IgD-negative memory B cell (primary cell): ENCODE results near the gene COL5A1. TPM values are rescaled to one million over a fixed set of nuclear protein-coding genes. Genes with fewer than 3 reads are reported as not detected.

Experiments
- H3K27ac Mint-ChIP-seq, 3 donors: one replicate each; pipeline ENCODE4 v1.8.0; 2020 to 2022; ENCODE audit warnings: mild to moderate bottlenecking in 3 of 3, mixed read lengths in 3 of 3, moderate library complexity in 1 of 3
- H3K27me3 Mint-ChIP-seq: one replicate; pipeline ENCODE4 v1.8.0; 2021; ENCODE audit warnings: mixed read lengths
- H3K36me3 Mint-ChIP-seq: one replicate; pipeline ENCODE4 v1.8.0; 2020; ENCODE audit warnings: mild to moderate bottlenecking, mixed read lengths
- H3K4me1 Mint-ChIP-seq, 3 donors: one replicate each; pipeline ENCODE4 v1.8.0; 2020 to 2022; ENCODE audit warnings: mixed read lengths in 3 of 3, mild to moderate bottlenecking in 1 of 3
- H3K4me3 Mint-ChIP-seq, 4 donors: one replicate each; pipeline ENCODE4 v1.8.0; 2020 to 2022; ENCODE audit warnings: mild to moderate bottlenecking in 4 of 4, mixed read lengths in 4 of 4, moderate library complexity in 3 of 4
- H3K9me3 Mint-ChIP-seq, 3 donors: one replicate each; pipeline ENCODE4 v1.8.0; 2020 to 2021; ENCODE audit warnings: mixed read lengths in 3 of 3, mild to moderate bottlenecking in 1 of 3
- polyA plus RNA-seq: library from polyadenylated mRNA; unstranded; fragments of 300-500 nt; fragmentation: Illumina TruSeq; gene quantifications from one replicate; pipeline ENCODE4 v1.2.3, GENCODE V29; 2021

The COL5A1 gene
- polyA plus RNA-seq, 1 donor from 2014 or later: not detected

DNA sequence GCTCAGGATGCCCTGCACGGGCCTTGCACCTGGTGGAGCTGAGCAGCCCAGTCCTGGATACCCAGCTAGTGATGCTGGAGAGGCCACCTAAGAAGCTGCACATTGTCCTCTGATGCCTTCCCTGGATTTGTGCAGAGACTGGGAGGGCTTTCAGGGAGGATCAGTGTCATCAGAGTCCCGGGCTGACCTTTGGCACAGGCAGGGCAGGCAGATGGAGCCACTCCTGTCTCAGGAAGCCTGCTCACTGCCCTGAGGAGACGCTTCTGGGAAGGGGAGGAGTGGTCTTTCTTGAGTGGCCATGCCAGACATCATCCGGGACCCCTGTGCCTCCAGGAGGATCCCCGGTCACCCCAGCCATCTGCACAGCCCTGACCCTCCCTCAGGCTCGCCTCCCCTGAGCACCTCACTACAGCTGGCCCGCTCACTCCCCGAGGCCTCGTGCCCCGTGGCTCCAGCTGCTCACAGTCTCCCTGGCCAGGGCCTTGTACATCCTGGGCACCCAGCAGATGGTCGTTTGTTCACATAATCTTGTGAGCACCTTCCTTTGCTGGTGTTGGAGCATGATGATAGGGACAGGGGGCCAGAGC is 191.8 kb downstream of the COL5A1 start:
- no peaks in the 10 kb centered on the region for H3K9me3 Mint-ChIP-seq
- peak overlapping the region in 1 of 3 donors; percentile 77 for H3K27ac Mint-ChIP-seq
- H3K36me3 Mint-ChIP-seq: no peaks in the 10 kb centered on the region
- H3K4me3 Mint-ChIP-seq: no peak overlapping the region
- no peaks in the 10 kb centered on the region for H3K27me3 Mint-ChIP-seq
- no peaks in the 10 kb centered on the region for H3K4me1 Mint-ChIP-seq

DNA sequence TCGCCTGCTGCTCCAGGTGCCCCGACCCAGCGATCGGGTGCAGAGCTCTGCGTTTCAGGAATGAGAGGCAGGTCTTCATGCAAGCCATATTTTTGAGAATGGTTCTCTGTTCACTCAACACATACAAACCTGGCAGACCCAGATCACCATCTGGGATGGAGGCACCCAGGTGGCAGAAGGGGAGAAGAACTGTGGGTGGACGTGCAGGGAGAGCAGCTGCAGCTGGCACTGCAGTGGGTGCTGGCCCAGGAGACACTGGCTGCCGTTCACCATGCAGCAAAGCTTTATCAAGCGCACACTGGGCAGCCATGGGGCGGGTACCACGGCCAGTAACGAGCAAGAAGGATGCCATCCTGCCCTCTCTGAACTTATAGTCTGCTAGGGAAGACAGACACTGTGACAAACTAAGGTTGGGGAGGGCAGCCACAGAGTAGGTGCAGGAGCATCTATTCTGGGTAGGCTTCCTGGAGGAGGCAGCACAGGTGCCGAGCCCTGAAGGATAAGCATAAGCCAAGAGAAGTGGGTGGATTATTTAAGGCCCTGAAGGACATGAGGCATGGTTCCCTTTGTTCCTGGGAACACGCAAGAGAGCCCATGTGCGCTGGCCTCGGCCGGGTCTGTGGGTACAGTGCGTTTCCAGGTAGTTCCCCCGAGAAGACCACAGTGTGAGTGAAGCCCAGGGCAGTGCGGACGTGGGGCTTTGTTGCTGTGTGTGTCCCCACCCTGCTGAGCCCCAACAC is 192.8 kb downstream of the COL5A1 start:
- no peaks in the 10 kb centered on the region for H3K4me1 Mint-ChIP-seq
- no peak overlapping the region for H3K4me3 Mint-ChIP-seq
- no peak overlapping the region for H3K27ac Mint-ChIP-seq
- no peaks in the 10 kb centered on the region for H3K36me3 Mint-ChIP-seq
- no peaks in the 10 kb centered on the region for H3K9me3 Mint-ChIP-seq
- H3K27me3 Mint-ChIP-seq: no peaks in the 10 kb centered on the region

DNA sequence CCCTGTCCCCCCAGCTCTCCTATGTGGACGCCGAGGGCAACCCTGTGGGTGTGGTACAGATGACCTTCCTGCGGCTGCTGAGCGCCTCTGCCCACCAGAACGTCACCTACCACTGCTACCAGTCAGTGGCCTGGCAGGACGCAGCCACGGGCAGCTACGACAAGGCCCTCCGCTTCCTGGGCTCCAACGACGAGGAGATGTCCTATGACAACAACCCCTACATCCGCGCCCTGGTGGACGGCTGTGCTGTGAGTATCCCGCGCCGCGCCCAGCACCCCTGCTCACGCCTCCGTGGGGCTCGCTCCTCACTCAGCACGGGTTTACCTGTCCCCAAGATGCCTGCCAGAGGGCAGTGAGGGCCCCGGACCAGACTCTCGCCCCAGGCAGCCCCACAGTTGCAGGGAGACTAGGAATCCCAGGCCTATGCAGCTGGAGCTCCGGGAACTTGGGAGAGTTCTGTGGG is 193.4 kb downstream of the COL5A1 start:
- H3K4me1 Mint-ChIP-seq: no peaks in the 10 kb centered on the region
- H3K27me3 Mint-ChIP-seq: no peaks in the 10 kb centered on the region
- H3K9me3 Mint-ChIP-seq: no peaks in the 10 kb centered on the region
- H3K27ac Mint-ChIP-seq: no peak overlapping the region
- H3K4me3 Mint-ChIP-seq: no peak overlapping the region
- no peaks in the 10 kb centered on the region for H3K36me3 Mint-ChIP-seq

DNA sequence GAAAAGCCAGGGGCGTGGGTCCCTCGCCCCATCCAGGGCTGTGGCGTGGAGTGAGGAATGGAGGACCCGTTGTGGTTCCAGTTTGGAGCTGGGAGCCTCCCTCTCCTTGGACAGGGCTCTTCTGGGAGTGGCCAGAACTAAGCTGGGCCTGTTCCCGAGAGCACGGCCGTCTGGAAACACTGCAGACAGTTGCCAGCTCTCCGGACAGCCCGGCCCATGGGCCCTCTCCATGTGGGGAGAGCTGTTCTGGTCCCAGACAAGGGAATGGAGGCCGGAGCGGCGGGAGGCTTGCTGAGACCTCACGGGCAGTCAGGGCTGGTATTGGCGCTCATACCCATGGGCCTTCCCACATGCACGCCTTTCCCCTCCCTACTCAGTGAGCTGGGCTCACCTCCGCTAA is 193.8 kb downstream of the COL5A1 start:
- no peaks in the 10 kb centered on the region for H3K27me3 Mint-ChIP-seq
- H3K36me3 Mint-ChIP-seq: no peaks in the 10 kb centered on the region

DNA sequence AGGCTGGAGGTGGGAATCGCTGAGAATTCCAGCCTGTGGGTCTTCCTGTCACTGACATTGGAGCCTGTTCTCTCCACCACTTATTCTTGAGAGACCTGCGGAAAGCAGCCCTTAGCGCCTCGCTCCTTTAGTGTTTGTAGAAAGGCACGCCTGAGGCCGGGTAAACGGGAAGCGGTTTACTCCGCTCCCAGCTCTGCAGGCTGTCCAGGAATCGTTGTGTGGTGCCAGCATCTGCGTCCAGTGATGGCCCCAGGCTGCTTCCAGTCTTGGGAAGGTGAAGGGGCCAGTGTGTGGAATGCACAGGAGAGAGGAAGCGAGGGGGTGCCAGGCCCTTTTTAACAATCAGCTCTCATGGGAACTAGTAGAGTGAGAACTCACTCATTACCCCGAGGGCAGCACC is 194.4 kb downstream of the COL5A1 start:
- no peak overlapping the region for H3K4me3 Mint-ChIP-seq
- H3K27ac Mint-ChIP-seq: no peak overlapping the region
- H3K27me3 Mint-ChIP-seq: no peaks in the 10 kb centered on the region
- H3K9me3 Mint-ChIP-seq: no peaks in the 10 kb centered on the region
- H3K4me1 Mint-ChIP-seq: no peaks in the 10 kb centered on the region
- no peaks in the 10 kb centered on the region for H3K36me3 Mint-ChIP-seq

More for the DNA sequence above, 193.8 kb downstream of the COL5A1 start:
- Mint-ChIP-seq H3K4me1 (no peaks in the 10 kb centered on the region), H3K9me3 (no peaks in the 10 kb centered on the region), H3K27ac (no peak overlapping the region), H3K4me3 (no peak overlapping the region)

DNA sequence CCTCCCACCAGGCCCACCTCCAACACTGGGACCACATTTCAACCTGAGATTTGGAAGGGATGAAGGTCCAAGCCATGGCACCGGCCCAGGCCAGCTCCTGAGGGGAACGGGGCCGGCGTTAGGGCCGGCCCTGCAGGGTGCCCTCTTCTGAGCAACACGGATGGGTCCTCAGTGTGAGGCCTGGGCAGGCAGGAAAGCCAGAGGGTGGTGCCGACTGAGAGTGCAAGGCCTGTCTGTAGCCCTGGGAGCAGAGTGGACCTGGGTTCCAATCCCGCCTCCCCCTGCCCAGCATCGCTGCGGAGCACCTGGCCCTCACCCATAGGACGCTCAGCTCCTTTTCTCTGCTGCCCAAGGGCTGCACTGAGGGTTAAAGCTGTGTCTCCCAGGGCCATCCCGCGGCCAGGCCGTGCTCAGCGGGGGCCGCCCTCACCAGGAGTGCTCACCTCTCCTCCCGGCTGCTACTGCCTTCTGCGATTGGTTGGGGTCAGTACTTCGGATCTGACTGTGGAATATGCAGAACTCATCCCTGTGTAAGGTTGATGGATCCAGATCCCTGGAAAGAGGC is 194.9 kb downstream of the COL5A1 start:
- H3K4me3 Mint-ChIP-seq: no peak overlapping the region
- H3K4me1 Mint-ChIP-seq: no peaks in the 10 kb centered on the region
- H3K9me3 Mint-ChIP-seq: no peaks in the 10 kb centered on the region
- no peaks in the 10 kb centered on the region for H3K27me3 Mint-ChIP-seq
- H3K27ac Mint-ChIP-seq: no peak overlapping the region
- no peaks in the 10 kb centered on the region for H3K36me3 Mint-ChIP-seq

DNA sequence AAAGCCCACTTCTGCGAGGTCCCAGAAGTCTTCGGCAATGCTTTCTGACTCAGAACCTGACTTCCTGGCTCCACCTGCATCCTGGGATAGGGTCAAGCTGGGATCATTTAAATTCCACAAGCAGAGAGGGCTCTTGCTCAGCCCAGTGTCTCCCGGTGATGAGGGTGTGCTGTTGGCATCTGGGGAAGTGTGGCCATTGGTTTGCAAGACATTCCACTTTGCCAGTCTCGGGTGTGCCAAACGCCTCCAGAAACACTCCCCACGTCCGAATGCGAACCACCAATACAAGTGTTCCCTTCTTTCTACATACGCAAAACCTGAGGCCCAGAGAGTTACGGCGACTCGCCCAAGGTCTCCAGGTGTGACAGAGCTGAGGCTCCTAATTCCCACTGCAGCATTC is 195.9 kb downstream of the COL5A1 start:
- Mint-ChIP-seq H3K4me3 (no peak overlapping the region), H3K9me3 (no peaks in the 10 kb centered on the region), H3K4me1 (no peaks in the 10 kb centered on the region), H3K27me3 (no peaks in the 10 kb centered on the region), H3K27ac (no peak overlapping the region), H3K36me3 (no peaks in the 10 kb centered on the region)

DNA sequence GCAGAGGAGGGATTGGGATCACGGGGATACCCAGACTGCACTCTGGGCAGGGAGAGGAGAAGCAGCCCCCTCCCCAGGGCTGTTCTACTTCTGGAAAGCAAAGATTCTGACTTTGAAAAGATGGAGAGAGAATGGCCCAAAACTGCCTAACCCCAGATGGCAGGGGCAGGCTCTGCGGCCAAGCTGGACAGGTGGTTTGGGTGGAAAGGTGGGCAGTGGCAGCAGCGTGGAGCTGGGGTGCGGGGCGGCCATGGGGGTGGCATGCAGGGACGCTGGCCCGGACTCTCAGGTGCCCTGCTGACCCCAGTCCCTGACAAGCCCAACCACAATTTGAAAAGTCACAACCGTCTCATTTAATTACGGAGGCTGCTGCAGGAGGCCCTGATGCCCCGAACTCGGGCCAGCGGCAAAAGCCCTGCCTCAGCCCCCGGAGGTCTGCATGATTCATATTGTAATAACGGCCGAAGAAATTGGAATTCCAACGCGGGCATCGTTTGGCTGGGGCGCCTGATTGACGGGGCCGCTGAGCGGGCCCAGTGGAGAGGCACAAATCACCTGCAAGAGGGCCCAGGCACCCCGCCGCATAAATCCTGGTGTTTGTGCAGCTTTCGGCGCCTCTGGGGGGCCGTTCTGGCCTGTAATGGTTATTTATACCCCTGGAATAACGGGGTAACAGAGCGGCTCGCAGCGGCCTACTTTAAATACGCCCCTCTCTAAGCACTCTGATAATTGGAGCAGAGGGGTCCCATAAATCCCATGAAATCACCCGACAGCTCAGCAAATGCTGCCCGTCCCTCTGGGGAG is 197.2 kb downstream of the COL5A1 start:
- H3K4me3 Mint-ChIP-seq: no peak overlapping the region
- H3K36me3 Mint-ChIP-seq: no peaks in the 10 kb centered on the region

DNA sequence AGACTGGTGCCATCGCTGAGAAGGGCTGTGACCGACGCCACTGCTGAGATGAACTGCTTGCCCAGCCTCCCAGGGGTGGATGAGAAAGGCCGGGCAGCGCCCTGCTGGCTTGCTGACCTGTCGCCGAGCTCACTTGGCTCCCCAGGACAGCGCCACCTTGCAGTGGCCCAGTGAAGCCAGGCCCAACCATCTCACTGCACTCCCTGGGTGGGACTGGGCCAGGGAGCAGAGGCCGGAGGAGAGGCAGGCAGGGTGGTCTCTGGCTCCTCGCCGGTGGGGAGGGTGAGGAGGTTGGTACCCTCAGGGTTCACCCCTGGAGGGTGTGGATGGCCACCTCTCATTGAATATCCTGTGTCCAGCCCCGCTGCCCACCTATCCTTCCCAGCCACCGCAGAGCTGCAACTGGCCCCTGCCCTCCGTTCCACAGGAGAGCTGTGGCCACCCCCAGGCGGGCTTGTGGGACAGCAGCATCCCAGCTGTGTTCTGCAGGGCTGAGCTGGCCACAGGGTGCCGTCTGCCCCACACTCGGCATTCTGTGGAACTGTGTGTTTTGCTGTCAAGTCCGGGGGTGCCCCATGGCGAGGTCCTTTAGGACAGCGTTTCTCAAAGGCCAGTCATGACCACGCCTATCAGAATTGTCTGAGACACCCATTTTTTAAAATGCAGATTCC is 198.0 kb downstream of the COL5A1 start:
- H3K27me3 Mint-ChIP-seq: no peaks in the 10 kb centered on the region
- no peaks in the 10 kb centered on the region for H3K9me3 Mint-ChIP-seq
- no peaks in the 10 kb centered on the region for H3K36me3 Mint-ChIP-seq
- no peak overlapping the region for H3K27ac Mint-ChIP-seq
- H3K4me3 Mint-ChIP-seq: no peak overlapping the region
- no peaks in the 10 kb centered on the region for H3K4me1 Mint-ChIP-seq

More for the DNA sequence above, 197.2 kb downstream of the COL5A1 start:
- Mint-ChIP-seq H3K9me3 (no peaks in the 10 kb centered on the region), H3K4me1 (no peaks in the 10 kb centered on the region), H3K27me3 (no peaks in the 10 kb centered on the region), H3K27ac (no peak overlapping the region)

DNA sequence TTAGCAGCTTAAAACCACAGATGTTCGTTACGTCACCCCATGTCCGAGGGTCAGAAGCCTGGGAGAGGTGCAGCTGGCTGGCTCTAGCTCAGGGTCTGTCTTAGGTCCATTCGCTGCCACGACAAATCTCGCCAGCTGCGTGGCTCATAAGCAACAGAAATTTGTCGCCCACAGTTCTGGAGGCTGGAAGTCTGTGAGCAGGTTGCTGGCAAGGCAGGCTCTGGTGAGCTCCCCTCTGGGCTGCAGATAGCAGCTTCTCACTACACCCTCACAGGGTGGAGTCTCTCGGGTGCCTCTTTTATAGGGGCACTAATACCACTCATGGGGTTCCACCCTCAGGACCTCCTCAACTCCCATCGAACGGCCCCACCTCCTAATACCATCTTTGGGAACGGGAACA is 198.9 kb downstream of the COL5A1 start:
- H3K9me3 Mint-ChIP-seq: no peaks in the 10 kb centered on the region
- no peaks in the 10 kb centered on the region for H3K36me3 Mint-ChIP-seq
- H3K27me3 Mint-ChIP-seq: no peaks in the 10 kb centered on the region
- peak overlapping the region in 1 of 3 donors; percentile 30 for H3K27ac Mint-ChIP-seq
- no peaks in the 10 kb centered on the region for H3K4me1 Mint-ChIP-seq
- H3K4me3 Mint-ChIP-seq: no peak overlapping the region

DNA sequence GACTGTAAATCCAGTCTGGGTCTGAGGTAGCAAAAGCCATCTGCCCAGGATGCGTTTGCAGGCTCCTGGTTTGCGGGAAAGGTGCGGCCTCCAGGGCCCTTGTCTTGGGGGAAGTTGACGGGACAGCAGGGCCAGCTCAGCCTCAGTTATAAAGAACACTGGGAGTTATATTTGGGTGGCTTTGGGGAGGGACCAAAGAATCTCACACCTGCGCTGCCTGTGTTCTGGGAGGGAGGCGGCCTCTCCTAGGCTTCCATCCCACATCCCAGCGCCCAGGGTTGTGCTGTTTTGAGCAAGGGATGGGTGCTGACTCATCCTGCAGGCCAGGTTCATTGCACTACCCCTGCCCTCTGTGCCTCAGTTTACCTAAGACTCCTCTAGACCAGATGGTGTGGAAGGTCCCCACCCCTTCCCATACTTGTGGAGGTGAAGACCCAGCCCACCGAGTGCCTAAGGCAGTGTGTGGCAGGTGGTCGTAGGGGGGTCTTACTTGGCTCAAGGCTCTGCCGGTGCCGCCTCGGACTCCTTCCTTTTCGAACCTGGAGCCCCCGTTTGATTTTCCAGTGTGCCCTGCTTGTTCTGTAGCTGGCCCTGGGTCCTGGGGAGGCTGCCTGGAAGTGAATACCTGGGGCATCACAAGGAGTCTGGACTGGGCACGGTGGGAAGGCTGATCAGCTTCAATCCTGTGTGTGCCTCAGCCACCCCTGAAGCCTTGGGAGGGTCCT is 199.7 kb downstream of the COL5A1 start:
- H3K27me3 Mint-ChIP-seq: no peaks in the 10 kb centered on the region
- no peak overlapping the region for H3K4me3 Mint-ChIP-seq
- H3K27ac Mint-ChIP-seq: no peak overlapping the region
- H3K36me3 Mint-ChIP-seq: no peaks in the 10 kb centered on the region
- H3K4me1 Mint-ChIP-seq: no peaks in the 10 kb centered on the region
- H3K9me3 Mint-ChIP-seq: no peaks in the 10 kb centered on the region

DNA sequence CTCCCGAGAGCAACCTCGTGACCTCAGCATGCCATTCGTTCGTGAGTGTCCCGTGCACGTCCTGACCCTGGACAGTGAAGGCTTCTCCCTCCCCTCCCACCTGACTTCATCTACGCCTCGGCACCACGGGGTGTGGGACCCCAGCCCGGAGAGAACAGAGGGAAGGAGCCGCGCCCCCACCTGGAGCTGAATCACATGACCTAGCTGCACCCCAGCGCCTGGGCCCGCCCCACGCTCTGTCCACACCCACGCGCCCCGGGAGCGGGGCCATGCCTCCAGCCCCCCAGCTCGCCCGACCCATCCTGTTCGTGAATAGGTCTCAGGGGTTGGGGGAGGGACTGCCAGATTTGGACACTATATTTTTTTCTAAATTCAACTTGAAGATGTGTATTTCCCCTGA is 200.7 kb downstream of the COL5A1 start:
- no peaks in the 10 kb centered on the region for H3K9me3 Mint-ChIP-seq
- H3K4me1 Mint-ChIP-seq: no peaks in the 10 kb centered on the region
- peak overlapping the region in 1 of 3 donors; percentile 83 for H3K27ac Mint-ChIP-seq
- H3K4me3 Mint-ChIP-seq: no peak overlapping the region
- no peaks in the 10 kb centered on the region for H3K36me3 Mint-ChIP-seq
- H3K27me3 Mint-ChIP-seq: no peaks in the 10 kb centered on the region

DNA sequence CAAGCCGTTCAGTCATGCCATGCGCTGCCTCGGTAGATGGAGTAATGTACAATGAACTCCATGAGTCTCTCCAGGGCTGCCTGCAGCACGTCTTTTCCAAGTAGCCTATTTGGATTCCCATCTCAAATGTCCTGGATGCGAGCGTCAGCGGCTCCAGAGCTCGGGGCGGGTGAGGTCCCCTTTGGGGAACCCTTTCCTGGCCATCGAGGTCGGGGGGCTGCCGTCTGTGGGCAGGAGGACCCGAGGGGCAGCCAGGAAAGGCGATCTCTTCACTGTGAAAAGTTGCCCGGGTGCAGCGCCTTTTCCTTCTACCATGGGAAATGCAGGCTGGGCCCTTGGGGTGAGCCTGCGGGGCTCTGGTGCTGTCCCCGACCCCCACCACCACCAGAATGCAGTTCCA is 202.1 kb downstream of the COL5A1 start:
- no peaks in the 10 kb centered on the region for H3K9me3 Mint-ChIP-seq
- H3K27ac Mint-ChIP-seq: no peak overlapping the region
- H3K4me3 Mint-ChIP-seq: no peak overlapping the region
- H3K36me3 Mint-ChIP-seq: no peaks in the 10 kb centered on the region
- H3K27me3 Mint-ChIP-seq: no peaks in the 10 kb centered on the region
- H3K4me1 Mint-ChIP-seq: no peaks in the 10 kb centered on the region

DNA sequence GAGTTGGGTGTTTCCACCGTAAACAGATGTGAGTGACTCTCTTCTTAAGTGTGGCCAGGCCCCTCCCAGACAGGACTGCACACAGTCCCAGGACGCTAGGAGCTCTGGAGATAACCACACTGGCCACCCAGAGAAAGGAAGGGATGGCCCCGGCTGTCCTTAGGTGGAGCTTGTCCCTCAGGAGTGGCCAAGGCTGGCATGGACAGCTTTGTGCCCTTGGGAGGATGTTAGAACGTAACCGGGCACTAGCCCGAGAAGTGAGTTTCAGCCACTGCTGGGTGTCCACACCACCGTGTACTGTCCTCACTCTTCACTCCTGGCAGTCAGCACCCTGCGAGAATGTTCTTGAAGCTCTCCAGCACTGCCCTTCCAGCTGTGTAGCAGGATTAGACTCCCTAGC is 203.2 kb downstream of the COL5A1 start:
- Mint-ChIP-seq H3K36me3 (no peaks in the 10 kb centered on the region), H3K4me3 (no peak overlapping the region), H3K9me3 (no peaks in the 10 kb centered on the region), H3K4me1 (no peaks in the 10 kb centered on the region), H3K27ac (no peak overlapping the region), H3K27me3 (no peaks in the 10 kb centered on the region)
